Effector memory CD4-positive, alpha-beta T cell (primary cell): ENCODE data around the gene JAG2.
A peak's percentile ranks its signal among the peaks of the same experiment; 100 is the strongest.

Experiments used
- DNase-seq, 3 donors: peaks; one replicate each; pipeline ENCODE4 v3.0.0-alpha.2; 2020
- H3K27ac ChIP-seq: 2 replicates; pipeline ENCODE4 v1.7.0; 2013; ENCODE audit warnings: mild to moderate bottlenecking, low read length, moderate library complexity; ENCODE audit not compliant: insufficient read depth, poor library complexity, severe bottlenecking
- H3K27me3 ChIP-seq: replicated peaks from 2 replicates; pipeline ENCODE4 v1.7.0; 2013; ENCODE audit warnings: mild to moderate bottlenecking, low read length; ENCODE audit not compliant: insufficient read depth, control insufficient read depth, poor library complexity, severe bottlenecking
- H3K36me3 ChIP-seq: 2 replicates; pipeline ENCODE4 v1.7.0; 2013; ENCODE audit warnings: mild to moderate bottlenecking, low read length, moderate library complexity; ENCODE audit not compliant: control insufficient read depth, insufficient read depth
- H3K4me1 ChIP-seq: 2 replicates; pipeline ENCODE4 v1.7.0; 2013; ENCODE audit warnings: low read length, mild to moderate bottlenecking; ENCODE audit not compliant: control insufficient read depth, insufficient read depth, poor library complexity, severe bottlenecking
- H3K4me3 ChIP-seq: 2 replicates; pipeline ENCODE4 v1.7.0; 2013; ENCODE audit warnings: low read length, low read depth, mild to moderate bottlenecking; ENCODE audit not compliant: insufficient read depth, poor library complexity, severe bottlenecking
- H3K9me3 ChIP-seq: 2 replicates; pipeline ENCODE4 v1.7.0; 2013; ENCODE audit warnings: mild to moderate bottlenecking, low read length, moderate library complexity; ENCODE audit not compliant: control insufficient read depth

The JAG2 gene

GRCh38 chr14:105184461-105184860 lies 15.9 kb upstream of the JAG2 start:
- H3K4me3 ChIP-seq, result no peak overlapping the region

DNA sequence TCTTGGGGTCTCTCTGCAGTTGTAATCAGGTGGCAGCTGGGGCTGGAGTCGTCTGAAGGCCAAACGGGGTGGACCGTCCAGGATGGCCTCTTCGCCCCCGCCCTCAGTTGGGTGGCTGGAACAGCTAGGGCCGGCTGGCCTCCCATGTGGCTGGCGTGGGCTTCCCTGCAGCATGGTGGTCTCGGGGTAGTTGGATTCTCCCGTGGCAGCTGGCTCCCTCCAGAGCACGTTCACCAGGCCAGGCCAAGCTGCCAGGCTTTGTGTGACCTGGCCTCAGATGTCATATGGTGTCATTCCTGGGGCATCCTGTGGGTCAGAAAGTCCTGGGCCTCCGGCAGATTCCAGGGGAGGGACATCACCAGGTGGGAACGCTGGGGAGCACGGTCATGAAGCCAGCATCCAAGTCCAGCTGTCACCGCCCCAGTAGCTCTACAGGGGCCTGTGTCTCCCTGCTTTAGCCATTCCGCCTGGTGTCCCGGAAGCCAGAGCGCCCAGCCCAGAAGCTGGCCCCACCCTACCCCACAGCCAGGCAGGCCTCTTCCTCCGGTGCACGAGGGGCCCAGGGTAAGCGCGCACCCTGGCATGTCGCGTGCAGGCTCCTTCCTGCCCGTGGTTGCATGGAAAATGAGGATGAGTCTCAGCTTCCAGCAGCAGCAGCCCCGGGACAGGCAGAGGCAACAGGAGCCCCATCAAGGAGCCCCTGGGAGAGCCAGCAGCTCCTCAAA lies 13.9 kb upstream of the JAG2 start:
- no peaks in the 10 kb centered on the region for H3K9me3 ChIP-seq
- H3K27me3 ChIP-seq, result no peaks in the 10 kb centered on the region
- peaks cover 13% of the 10 kb centered on the region for H3K4me1 ChIP-seq
- no peaks in the 10 kb centered on the region for H3K36me3 ChIP-seq
- no peak for DNase-seq
- H3K4me3 ChIP-seq, result no peak overlapping the region
- H3K27ac ChIP-seq, result no peak overlapping the region

More at GRCh38 chr14:105184461-105184860, 15.9 kb upstream of the JAG2 start:
- Histone ChIP-seq H3K4me1 (peaks cover 13% of the 10 kb centered on the region), H3K27me3 (no peaks in the 10 kb centered on the region), H3K36me3 (no peaks in the 10 kb centered on the region), H3K9me3 (no peaks in the 10 kb centered on the region), H3K27ac (no peak overlapping the region)
- DNase-seq, result no peak

GRCh38 chr14:105181549-105182295 lies 13.1 kb upstream of the JAG2 start:
- Histone ChIP-seq H3K9me3 (no peaks in the 10 kb centered on the region), H3K27ac (no peak overlapping the region), H3K4me3 (no peak overlapping the region), H3K27me3 (no peaks in the 10 kb centered on the region), H3K36me3 (no peaks in the 10 kb centered on the region), H3K4me1 (peaks cover 13% of the 10 kb centered on the region)
- DNase-seq, result no peak

GRCh38 chr14:105180592-105181548 lies 12.3 kb upstream of the JAG2 start, which contains the start of gene NUDT14:
NUDT14 (minus strand) TSS chr14:105181312; CDS start chr14:105181209, 103 bp downstream.
- peaks cover 13% of the 10 kb centered on the region for H3K4me1 ChIP-seq
- H3K36me3 ChIP-seq, result no peaks in the 10 kb centered on the region
- H3K27ac ChIP-seq, result no peak within 1 kb of the TSS
- no peaks in the 10 kb centered on the region for H3K27me3 ChIP-seq
- H3K9me3 ChIP-seq, result no peaks in the 10 kb centered on the region
- peak within 1 kb of the TSS; percentile 44 for H3K4me3 ChIP-seq
- DNase-seq, result peak; percentile 76 to 87 (median 85)

DNA sequence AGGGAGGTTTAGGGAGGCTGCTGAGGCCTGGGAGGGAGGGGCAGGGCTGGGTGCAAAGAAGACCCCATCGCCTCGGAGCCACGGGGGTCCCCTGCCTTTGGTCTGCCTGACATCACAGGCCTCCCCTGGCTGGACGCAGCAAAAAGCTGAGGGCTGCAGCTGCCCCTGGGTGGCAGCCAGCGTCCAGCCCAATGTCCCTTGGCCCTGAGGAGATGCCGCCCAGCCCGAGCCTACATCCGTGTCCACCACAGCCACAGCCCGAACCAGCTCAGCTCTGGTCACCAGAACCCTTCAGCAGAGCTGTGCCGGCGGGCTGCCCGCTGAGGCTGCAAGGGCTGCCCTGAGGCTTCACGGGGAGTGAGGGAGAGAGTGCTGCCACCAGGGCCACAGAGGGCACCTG lies 10.6 kb upstream of the JAG2 start:
- DNase-seq, result no peak
- H3K36me3 ChIP-seq, result no peaks in the 10 kb centered on the region
- H3K4me3 ChIP-seq, result no peak overlapping the region
- H3K27me3 ChIP-seq, result no peaks in the 10 kb centered on the region
- no peaks in the 10 kb centered on the region for H3K9me3 ChIP-seq
- peaks cover 24% of the 10 kb centered on the region for H3K4me1 ChIP-seq
- no peak overlapping the region for H3K27ac ChIP-seq

GRCh38 chr14:105178868-105179140 lies 10.2 kb upstream of the JAG2 start:
- Histone ChIP-seq H3K36me3 (no peaks in the 10 kb centered on the region), H3K27ac (no peak overlapping the region), H3K27me3 (no peaks in the 10 kb centered on the region), H3K4me1 (peaks cover 28% of the 10 kb centered on the region), H3K9me3 (no peaks in the 10 kb centered on the region), H3K4me3 (no peak overlapping the region)
- no peak for DNase-seq

DNA sequence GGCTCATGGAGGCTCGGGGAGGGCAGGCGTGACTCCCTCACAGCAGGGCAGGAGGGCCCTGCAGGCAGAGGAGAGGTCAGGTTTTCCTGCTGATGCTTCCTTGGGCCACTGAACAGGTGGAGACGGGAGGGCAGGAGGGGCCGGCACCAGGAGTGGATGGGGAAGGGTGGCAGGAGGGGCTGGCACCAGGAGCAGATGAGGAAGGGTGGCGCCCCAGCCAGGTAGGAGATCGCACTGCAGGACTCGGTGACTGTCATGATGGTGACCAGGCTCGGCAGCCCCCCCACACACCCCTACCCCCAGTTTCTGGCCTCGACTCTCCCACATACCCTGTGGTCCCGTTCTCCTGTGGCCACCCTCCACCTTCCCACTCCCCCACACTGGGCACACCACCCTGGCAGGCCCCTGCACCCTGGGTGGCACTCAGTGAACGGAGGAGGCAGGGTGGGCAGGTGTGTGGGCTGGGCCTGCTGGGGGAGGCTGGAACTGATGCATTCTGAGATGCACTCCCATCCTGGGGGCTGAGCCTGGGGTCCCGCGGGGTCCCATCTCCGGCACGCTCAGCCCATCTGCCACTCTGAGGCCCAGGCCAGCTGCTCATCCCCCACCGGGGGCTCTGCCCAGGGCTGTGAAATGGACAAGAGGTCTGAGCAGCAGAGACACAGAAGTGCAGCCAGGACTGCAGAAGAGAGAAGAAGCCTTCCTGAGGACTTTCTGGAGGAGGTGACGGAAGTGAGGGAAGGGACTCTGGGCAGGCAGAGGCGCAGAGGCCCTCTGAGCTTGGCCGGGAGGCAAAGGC lies 9.7 kb upstream of the JAG2 start:
- H3K27me3 ChIP-seq, result no peaks in the 10 kb centered on the region

GRCh38 chr14:105177082-105177481 lies 8.5 kb upstream of the JAG2 start:
- no peaks in the 10 kb centered on the region for H3K36me3 ChIP-seq
- H3K4me1 ChIP-seq, result peaks cover 25% of the 10 kb centered on the region
- H3K4me3 ChIP-seq, result no peak overlapping the region
- no peak for DNase-seq
- H3K9me3 ChIP-seq, result no peaks in the 10 kb centered on the region
- H3K27me3 ChIP-seq, result no peaks in the 10 kb centered on the region
- no peak overlapping the region for H3K27ac ChIP-seq

More for the DNA sequence above, 9.7 kb upstream of the JAG2 start:
- DNase-seq, result no peak
- H3K4me3 ChIP-seq, result no peak overlapping the region
- H3K36me3 ChIP-seq, result no peaks in the 10 kb centered on the region
- no peak overlapping the region for H3K27ac ChIP-seq
- no peaks in the 10 kb centered on the region for H3K9me3 ChIP-seq
- H3K4me1 ChIP-seq, result peaks cover 28% of the 10 kb centered on the region

DNA sequence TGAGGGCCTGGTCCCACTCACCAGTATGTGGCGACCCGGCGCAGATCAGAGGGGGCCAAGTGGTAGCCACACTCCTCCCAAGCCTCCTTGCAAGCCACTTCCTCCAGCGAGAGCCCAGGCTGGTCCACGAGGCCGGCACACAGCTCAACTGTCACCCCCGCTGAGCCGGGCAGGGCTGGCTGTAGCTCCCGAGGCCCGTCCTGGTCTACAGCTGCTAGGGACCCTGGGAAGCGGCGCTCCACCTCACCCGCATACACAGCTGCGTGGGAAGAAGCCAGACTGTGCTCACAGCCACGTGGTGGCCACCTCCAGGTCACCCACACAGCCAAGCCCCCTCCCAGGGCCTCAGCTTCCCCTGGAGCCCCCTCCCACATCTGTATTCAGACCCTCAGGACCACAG lies 7.9 kb upstream of the JAG2 start:
- Histone ChIP-seq H3K9me3 (no peaks in the 10 kb centered on the region), H3K27ac (no peak overlapping the region), H3K4me1 (peaks cover 22% of the 10 kb centered on the region), H3K4me3 (no peak overlapping the region), H3K36me3 (no peaks in the 10 kb centered on the region), H3K27me3 (no peaks in the 10 kb centered on the region)
- no peak for DNase-seq
